ENCODE data around the gene SNX7. TPM values are rescaled to one million over a fixed set of nuclear protein-coding genes. Genes with fewer than 3 reads are reported as not detected.
A peak's percentile ranks its signal among the peaks of the same experiment; 100 is the strongest.

Gene SNX7
- total RNA-seq, 1 donor from 2014 or later, result 15.8 TPM

DNA sequence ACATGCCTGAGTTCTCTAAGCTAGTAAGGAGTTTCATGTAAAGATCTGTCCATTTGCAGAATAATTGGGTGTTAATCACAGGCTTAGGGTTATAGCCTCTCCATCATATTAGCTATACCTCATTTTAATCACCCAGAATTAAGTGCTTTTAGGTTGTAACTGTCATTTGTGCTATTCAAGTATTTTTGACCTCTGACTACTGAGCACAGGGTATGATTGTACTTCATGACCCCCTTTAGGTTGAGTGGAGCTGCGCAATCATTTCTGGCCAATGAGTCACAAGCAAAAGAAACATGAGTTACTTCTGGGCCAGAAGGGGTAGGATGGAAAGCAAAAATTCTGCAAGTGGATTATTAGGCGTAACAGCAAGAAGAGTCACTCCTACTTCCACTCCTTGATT, 8.4 kb upstream of the SNX7 start:
- DNase-seq, result no peak
- H3K36me3 ChIP-seq, result no peaks in the 10 kb centered on the region
- no peak for TF ChIP-seq CTCF (IDR thresholded peaks at IDR 0.05; ENCODE audit: borderline replicate concordance)
- no peak overlapping the region for H3K27ac ChIP-seq (replicated peaks)
- no peaks in the 10 kb centered on the region for H3K27me3 ChIP-seq (ENCODE audit: low read depth)
- intact Hi-C loops (cut with micrococcal nuclease), result no loop called here
- H3K4me3 ChIP-seq, result no peak overlapping the region
- H3K4me1 ChIP-seq, result no peaks in the 10 kb centered on the region
- peaks cover 8% of the 10 kb centered on the region for H3K9me3 ChIP-seq (replicated peaks)

DNA sequence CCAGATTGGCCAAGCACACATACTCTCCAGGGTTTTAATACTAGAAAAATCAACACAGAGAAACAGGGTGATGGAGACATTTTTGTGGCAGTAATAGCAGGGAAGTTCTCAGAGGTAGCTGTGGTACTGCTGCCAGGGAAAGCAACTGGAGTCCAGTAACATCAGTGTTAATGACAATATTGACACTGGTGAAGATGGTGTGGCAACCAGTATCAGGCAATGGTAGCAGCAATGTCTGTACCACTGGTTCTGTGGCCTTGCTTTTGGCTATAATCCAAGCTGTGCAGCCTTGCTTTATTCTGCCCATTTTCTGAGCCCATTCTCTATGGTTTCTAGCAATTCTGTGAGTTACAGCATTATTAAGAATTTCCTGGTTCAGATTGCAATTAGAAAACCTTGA, 1.6 kb upstream of the SNX7 start:
- no peaks in the 10 kb centered on the region for H3K27me3 ChIP-seq (ENCODE audit: low read depth)
- TF ChIP-seq CTCF (IDR thresholded peaks at IDR 0.05; ENCODE audit: borderline replicate concordance), result no peak
- no peak for DNase-seq
- intact Hi-C loops (cut with micrococcal nuclease), result no loop called here
- no peaks in the 10 kb centered on the region for H3K36me3 ChIP-seq
- H3K27ac ChIP-seq (replicated peaks), result no peak overlapping the region
- no peak overlapping the region for H3K4me3 ChIP-seq
- no peaks in the 10 kb centered on the region for H3K9me3 ChIP-seq (replicated peaks)
- H3K4me1 ChIP-seq, result peaks cover 33% of the 10 kb centered on the region

GRCh38 chr1:98660940-98661543, 479 bp upstream of the SNX7 start:
- H3K36me3 ChIP-seq, result no peaks in the 10 kb centered on the region
- H3K4me1 ChIP-seq, result peaks cover 33% of the 10 kb centered on the region
- no peak for TF ChIP-seq CTCF (IDR thresholded peaks at IDR 0.05; ENCODE audit: borderline replicate concordance)
- H3K27me3 ChIP-seq (ENCODE audit: low read depth), result no peaks in the 10 kb centered on the region
- H3K9me3 ChIP-seq (replicated peaks), result no peaks in the 10 kb centered on the region
- H3K27ac ChIP-seq (replicated peaks), result peak overlapping the region; percentile 90
- peak overlapping the region; percentile 94 for H3K4me3 ChIP-seq
- intact Hi-C loops (cut with micrococcal nuclease), result no loop called here
- DNase-seq, result no peak

DNA sequence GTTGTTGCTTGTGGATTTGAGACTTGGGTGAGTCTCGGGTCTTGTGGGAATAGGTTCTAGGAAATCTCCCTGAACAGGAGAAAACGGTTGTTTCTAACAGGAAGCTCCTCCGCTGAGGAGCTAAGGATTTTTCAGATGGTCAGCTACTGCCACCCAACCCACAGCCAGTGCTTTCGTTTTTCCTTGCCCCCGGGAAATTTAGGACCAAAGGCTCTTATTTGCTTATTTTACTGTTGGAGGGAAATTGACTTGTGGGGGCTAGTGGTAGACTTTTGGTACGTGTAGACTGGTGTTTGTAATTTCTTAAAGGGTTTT, 792 bp downstream of the SNX7 start:
- H3K27me3 ChIP-seq (ENCODE audit: low read depth), result no peaks in the 10 kb centered on the region
- TF ChIP-seq CTCF (IDR thresholded peaks at IDR 0.05; ENCODE audit: borderline replicate concordance), result no peak
- no peaks in the 10 kb centered on the region for H3K9me3 ChIP-seq (replicated peaks)
- H3K4me3 ChIP-seq, result peak overlapping the region; percentile 94
- peaks cover 33% of the 10 kb centered on the region for H3K4me1 ChIP-seq
- intact Hi-C loops (cut with micrococcal nuclease), result no loop called here
- peak overlapping the region; percentile 90 for H3K27ac ChIP-seq (replicated peaks)
- no peaks in the 10 kb centered on the region for H3K36me3 ChIP-seq
- no peak for DNase-seq

GRCh38 chr1:98668733-98669132, 7.2 kb downstream of the SNX7 start:
- H3K9me3 ChIP-seq (replicated peaks), result no peaks in the 10 kb centered on the region
- no peak overlapping the region for H3K4me3 ChIP-seq
- no peak for DNase-seq
- H3K27ac ChIP-seq (replicated peaks), result peak overlapping the region; percentile 7
- H3K4me1 ChIP-seq, result peaks cover 26% of the 10 kb centered on the region
- no peak for TF ChIP-seq CTCF (IDR thresholded peaks at IDR 0.05; ENCODE audit: borderline replicate concordance)
- no peaks in the 10 kb centered on the region for H3K36me3 ChIP-seq
- intact Hi-C loops (cut with micrococcal nuclease), result no loop called here
- H3K27me3 ChIP-seq (ENCODE audit: low read depth), result no peaks in the 10 kb centered on the region
